ENCODE data around the gene TMED8. TPM values are rescaled to one million over a fixed set of nuclear protein-coding genes. Genes with fewer than 3 reads are reported as not detected.

Gene TMED8
- total RNA-seq, 1 experiment from 2014 or later, result 21.2 TPM

DNA sequence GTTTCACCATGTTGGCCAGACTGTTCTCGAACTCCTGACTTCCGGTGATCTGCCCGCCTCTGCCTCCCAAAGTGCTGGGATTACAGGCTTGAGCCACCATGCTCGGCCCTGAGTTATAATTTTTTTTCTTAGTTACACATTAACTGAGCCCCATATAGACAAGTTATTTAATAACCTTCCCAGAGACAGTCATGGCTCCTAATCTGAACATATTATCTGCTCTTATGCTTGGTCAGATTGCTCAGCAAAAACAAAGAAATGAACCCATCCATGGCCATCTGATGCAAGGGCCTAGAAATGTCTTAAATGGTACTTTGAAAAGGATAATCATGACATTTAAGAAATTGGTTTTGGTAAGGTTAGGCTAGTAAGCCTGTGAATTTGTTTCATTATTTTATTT lies 13.3 kb upstream of the TMED8 start:
- Histone ChIP-seq H3K36me3 (ENCODE audit: control insufficient read depth in 1 of 2, insufficient read depth in 2 of 2, low read length in 2 of 2) (no peaks in the 10 kb centered on the region), H3K27me3 (ENCODE audit: insufficient read depth, low read length) (no peaks in the 10 kb centered on the region), H3K4me1 (ENCODE audit: control insufficient read depth in 1 of 2, insufficient read depth in 2 of 2, low read length in 2 of 2) (no peaks in the 10 kb centered on the region), H4K20me1 (ENCODE audit: insufficient read depth) (no peaks in the 10 kb centered on the region), H3K4me3 (replicated peaks in 1 of 2; ENCODE audit: low read depth in 1 of 2, low read length in 2 of 2) (no peak overlapping the region), H2AFZ (ENCODE audit: low read depth, low read length, poor library complexity, severe bottlenecking) (no peak overlapping the region), H3K9me3 (ENCODE audit: control insufficient read depth in 1 of 2, insufficient read depth in 1 of 2, low read depth in 1 of 2, low read length in 2 of 2) (no peaks in the 10 kb centered on the region), H3K79me2 (ENCODE audit: insufficient read depth, low read length) (no peaks in the 10 kb centered on the region), H3K4me2 (ENCODE audit: low read length) (no peak overlapping the region), H3K9ac (ENCODE audit: low read length) (no peak overlapping the region), H3K9me2 (ENCODE audit: insufficient read depth) (no peaks in the 10 kb centered on the region), H3K27ac (ENCODE audit: low read depth, low read length) (no peak overlapping the region)
- ChIA-PET POLR2A (no interaction called here), RAD21 (ENCODE audit: low non-redundant PET in 1 of 2, low total read pairs in 2 of 2, uncharacterized antibody in 2 of 2, unreplicated experiment in 2 of 2) (no interaction called here), CTCF (no interaction called here)
- no TSS peak for BruUV-seq (replicated peaks)
- intact Hi-C loops (cut with micrococcal nuclease), result no loop called here
- ATAC-seq, result no peak
- TF ChIP-seq ZNF274 (IDR thresholded peaks at IDR 0.05; ENCODE audit: low read depth, low read length) (no peak), TCF7L2 (IDR thresholded peaks at IDR 0.05; ENCODE audit: borderline replicate concordance, extremely low read depth, insufficient read depth, insufficient read length) (no peak), RAD21 (IDR thresholded peaks at IDR 0.05; ENCODE audit: low read depth) (no peak), SP1 (IDR thresholded peaks at IDR 0.05; ENCODE audit: low read depth) (no peak), SIN3A (IDR thresholded peaks at IDR 0.05; ENCODE audit: low read depth) (no peak), CBX3 (IDR thresholded peaks at IDR 0.05; ENCODE audit: low read depth) (no peak)
- TF ChIP-seq, protein P1, sequence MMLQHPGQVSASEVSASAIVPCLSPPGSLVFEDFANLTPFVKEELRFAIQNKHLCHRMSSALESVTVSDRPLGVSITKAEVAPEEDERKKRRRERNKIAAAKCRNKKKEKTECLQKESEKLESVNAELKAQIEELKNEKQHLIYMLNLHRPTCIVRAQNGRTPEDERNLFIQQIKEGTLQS (IDR thresholded peaks at IDR 0.05), result no peak
- DNase-seq (ENCODE audit: low read depth, low spot score), result no peak

DNA sequence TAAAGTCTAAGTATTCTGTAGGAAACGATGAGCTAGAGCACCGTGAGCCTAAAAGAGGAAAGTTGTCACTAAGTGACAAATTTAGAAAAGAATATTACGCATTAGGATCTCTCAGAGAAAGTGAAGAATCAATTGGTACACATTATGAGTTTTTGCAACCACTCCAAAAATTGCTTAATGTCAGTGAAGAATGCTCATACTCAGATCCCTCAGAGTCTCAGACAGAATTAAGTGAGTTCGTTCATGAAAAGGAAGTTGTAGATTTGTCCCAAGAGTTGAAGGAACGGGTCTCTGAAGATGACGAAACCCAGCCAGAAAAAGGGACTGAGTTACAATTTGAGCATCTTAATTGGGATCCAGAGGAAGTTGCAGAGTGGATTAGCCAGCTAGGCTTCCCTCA lies 1.8 kb upstream of the TMED8 start:
- POLR2A ChIA-PET, result no interaction called here
- TF ChIP-seq ELF1 (IDR thresholded peaks at IDR 0.05; ENCODE audit: borderline replicate concordance, low read depth) (no peak), EZH2 (IDR thresholded peaks at IDR 0.05) (no peak), FOSL1 (IDR thresholded peaks at IDR 0.05; ENCODE audit: low read depth) (no peak), JUND (IDR thresholded peaks at IDR 0.05) (no peak), CBX3 (IDR thresholded peaks at IDR 0.05; ENCODE audit: low read depth) (no peak), POLR2AphosphoS5 (IDR thresholded peaks at IDR 0.05; ENCODE audit: low read depth, low read length) (no peak), ZFX (IDR thresholded peaks at IDR 0.05) (no peak), SP1 (IDR thresholded peaks at IDR 0.05; ENCODE audit: low read depth) (no peak), TCF7L2 (IDR thresholded peaks at IDR 0.05; ENCODE audit: borderline replicate concordance, extremely low read depth, insufficient read depth, insufficient read length) (no peak), EZH2phosphoT487 (IDR thresholded peaks at IDR 0.05; ENCODE audit: borderline replicate concordance) (no peak), CEBPB (IDR thresholded peaks at IDR 0.05; ENCODE audit: low read depth) (no peak), POLR2A (IDR thresholded peaks at IDR 0.05; ENCODE audit: borderline replicate concordance, extremely low read depth, insufficient read depth, insufficient read length) (no peak)
- TF ChIP-seq, protein P2, sequence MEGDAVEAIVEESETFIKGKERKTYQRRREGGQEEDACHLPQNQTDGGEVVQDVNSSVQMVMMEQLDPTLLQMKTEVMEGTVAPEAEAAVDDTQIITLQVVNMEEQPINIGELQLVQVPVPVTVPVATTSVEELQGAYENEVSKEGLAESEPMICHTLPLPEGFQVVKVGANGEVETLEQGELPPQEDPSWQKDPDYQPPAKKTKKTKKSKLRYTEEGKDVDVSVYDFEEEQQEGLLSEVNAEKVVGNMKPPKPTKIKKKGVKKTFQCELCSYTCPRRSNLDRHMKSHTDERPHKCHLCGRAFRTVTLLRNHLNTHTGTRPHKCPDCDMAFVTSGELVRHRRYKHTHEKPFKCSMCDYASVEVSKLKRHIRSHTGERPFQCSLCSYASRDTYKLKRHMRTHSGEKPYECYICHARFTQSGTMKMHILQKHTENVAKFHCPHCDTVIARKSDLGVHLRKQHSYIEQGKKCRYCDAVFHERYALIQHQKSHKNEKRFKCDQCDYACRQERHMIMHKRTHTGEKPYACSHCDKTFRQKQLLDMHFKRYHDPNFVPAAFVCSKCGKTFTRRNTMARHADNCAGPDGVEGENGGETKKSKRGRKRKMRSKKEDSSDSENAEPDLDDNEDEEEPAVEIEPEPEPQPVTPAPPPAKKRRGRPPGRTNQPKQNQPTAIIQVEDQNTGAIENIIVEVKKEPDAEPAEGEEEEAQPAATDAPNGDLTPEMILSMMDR (IDR thresholded peaks at IDR 0.05 in 2 of 3, conservative IDR thresholded peaks at IDR 0.05 in 1 of 3; ENCODE audit: borderline replicate concordance in 1 of 3, insufficient read depth in 1 of 3, low read depth in 2 of 3, low read length in 2 of 3), result no peak
- TF ChIP-seq, protein P1 (IDR thresholded peaks at IDR 0.05), result no peak

More for the DNA sequence above, 1.8 kb upstream of the TMED8 start:
- Histone ChIP-seq H3K27ac (ENCODE audit: low read depth, low read length) (no peak overlapping the region), H4K20me1 (ENCODE audit: insufficient read depth) (no peaks in the 10 kb centered on the region), H3K79me2 (ENCODE audit: insufficient read depth, low read length) (peaks cover 21% of the 10 kb centered on the region), H3K4me1 (ENCODE audit: control insufficient read depth in 1 of 2, insufficient read depth in 2 of 2, low read length in 2 of 2) (peaks cover 12 to 16% of the 10 kb centered on the region in 2 experiments; a peak in 3 of 4 replicates), H3K4me3 (replicated peaks in 1 of 2; ENCODE audit: low read depth in 1 of 2, low read length in 2 of 2) (no peak overlapping the region), H3K4me2 (ENCODE audit: low read length) (no peak overlapping the region), H3K9me2 (ENCODE audit: insufficient read depth) (no peaks in the 10 kb centered on the region), H3K9me3 (ENCODE audit: control insufficient read depth in 1 of 2, insufficient read depth in 1 of 2, low read depth in 1 of 2, low read length in 2 of 2) (no peaks in the 10 kb centered on the region), H3K36me3 (ENCODE audit: control insufficient read depth in 1 of 2, insufficient read depth in 2 of 2, low read length in 2 of 2) (no peaks in the 10 kb centered on the region), H3K9ac (ENCODE audit: low read length) (no peak overlapping the region), H3K27me3 (ENCODE audit: insufficient read depth, low read length) (no peaks in the 10 kb centered on the region; the same call in 1 of the 2 replicates), H2AFZ (ENCODE audit: low read depth, low read length, poor library complexity, severe bottlenecking) (no peak overlapping the region)
- no peak for ATAC-seq
- intact Hi-C loops (cut with micrococcal nuclease), result loop anchor here (5.0 kb wide), 1 partner anchor 79 kb away; the partner anchor contains the start of genes AHSA1 and VIPAS39
- no TSS peak for BruUV-seq (replicated peaks)
- DNase-seq (ENCODE audit: low read depth, low spot score), result no peak
- ChIA-PET CTCF (no interaction called here), RAD21 (ENCODE audit: low non-redundant PET in 1 of 2, low total read pairs in 2 of 2, uncharacterized antibody in 2 of 2, unreplicated experiment in 2 of 2) (no interaction called here)

Data from HCT116 (cell line).